Epidermal melanocyte (primary cell): ENCODE data around the gene MBNL2.

Source experiments
- DNase-seq: peaks from one replicate; pipeline ENCODE4 v3.0.0; 2011; ENCODE audit warnings: low spot score; ENCODE audit not compliant: insufficient read length

The MBNL2 gene

DNA sequence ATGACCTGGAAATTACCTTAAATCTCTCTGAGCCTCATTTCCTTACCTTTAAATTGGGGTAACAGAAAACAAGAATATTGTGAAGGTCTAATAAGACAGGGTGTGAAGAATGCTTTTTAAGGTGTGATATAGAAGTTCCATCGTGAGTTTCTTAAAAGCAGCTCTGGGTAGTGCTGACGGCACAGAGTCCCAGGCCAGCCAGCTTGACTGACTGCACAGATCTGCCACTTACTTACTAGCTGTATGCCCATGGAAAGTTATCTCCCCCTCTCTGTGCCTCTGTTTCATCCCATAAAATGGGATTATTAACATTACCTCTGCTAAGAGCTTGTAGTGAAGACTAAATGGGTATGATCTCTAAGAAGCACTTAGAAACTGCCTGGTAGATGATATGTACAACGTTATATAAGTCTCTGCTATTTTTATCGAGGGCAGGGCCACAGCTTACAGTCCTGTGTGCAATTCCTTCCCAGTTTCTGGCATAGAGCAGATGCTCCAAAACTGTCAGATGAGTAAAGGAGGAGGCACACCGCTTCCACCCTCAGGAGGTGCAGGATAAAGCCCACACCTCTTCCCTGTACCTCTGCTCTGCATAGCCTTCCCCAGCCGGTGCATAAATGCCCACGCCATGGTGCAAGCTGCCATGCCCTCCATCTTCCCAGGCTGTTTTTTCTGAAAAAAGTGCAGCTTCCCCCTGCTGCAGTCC, 99.6 kb downstream of the MBNL2 start:
- no peak for DNase-seq

GRCh38 chr13:97322740-97323342, 100.7 kb downstream of the MBNL2 start:
- DNase-seq: no peak

GRCh38 chr13:97324115-97324514, 102.0 kb downstream of the MBNL2 start:
- DNase-seq: no peak

DNA sequence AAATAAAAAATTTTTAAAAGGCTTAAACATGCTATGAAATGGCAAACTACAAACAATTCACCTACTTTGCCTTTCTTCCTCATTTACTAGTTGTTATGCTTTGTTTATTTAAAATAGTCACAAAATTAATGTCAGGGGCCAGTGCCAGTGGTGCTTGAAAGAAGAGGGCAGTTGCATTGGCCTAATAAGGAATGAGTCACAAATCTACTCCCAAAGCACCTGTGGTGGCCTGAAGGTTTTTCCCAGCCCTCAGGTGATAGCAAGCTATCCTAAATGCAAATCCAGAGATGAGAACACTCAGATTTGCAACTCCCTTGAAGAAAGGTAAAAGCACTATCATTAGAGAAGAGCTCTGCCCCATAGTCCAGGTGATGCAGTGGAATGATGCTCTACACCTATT, 103.6 kb downstream of the MBNL2 start:
- DNase-seq: no peak

DNA sequence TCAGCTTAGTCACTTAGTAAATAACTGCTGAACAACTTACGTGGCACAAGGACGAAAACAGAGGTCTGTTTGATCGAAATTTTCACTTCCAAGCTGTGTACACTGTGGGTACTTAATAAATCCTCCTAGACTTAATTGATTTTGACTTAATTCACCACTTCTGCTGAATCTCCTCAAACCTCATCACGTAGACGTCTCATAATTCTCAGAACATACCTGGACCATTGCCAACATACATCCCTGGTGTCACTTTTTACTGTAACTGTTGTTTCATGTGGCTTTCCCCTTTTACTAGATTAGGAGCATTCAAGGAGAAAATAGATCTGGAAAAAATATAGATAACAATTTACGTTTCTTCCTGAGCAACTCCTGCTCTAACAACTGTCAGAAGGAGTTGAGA, 105.0 kb downstream of the MBNL2 start:
- DNase-seq: no peak

- no peak for DNase-seq
Observed at GRCh38 chr13:97327506-97328221, 105.5 kb downstream of the MBNL2 start.

GRCh38 chr13:97328222-97328790, 106.2 kb downstream of the MBNL2 start:
- no peak for DNase-seq

DNA sequence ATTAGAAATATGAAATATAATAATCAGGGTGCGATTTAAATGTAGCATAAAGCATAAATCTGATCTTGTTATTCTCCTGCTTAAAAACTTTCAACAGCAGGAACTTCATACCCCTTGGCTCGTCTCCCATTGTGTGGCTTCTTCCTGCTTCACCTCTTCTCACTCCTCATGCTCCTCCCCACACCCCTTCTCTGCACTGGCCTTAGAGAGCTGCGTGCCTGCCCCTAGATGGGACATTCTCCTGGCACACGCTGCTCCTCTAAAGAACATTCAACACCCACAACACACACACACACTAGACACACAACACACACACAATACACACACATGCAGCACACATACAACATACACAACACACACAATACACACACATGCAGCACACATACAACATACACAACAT, 107.2 kb downstream of the MBNL2 start:
- DNase-seq: no peak

DNA sequence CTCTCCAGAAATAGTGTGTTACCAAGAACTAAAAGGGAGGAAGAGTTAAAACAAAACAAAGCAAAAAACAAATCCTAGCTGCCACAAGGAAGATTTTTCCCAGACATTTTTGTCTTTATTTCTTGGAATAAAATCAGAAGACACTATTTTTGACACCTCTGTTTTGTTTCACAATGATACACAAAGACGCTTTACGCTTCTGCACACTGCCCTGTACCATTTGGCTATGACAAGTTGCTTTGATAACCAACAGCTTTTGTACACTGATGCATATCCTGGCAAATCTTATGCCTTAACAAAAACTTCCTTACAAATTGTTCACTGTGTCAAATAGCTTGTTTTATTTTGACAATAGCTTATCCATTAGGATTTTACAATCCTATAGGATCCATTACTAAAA, 108.3 kb downstream of the MBNL2 start:
- no peak for DNase-seq

- no peak for DNase-seq
Observed at GRCh38 chr13:97332742-97333141, 110.6 kb downstream of the MBNL2 start.

- DNase-seq: no peak
Observed at GRCh38 chr13:97333983-97334382, 111.8 kb downstream of the MBNL2 start.

GRCh38 chr13:97334690-97335089, 112.6 kb downstream of the MBNL2 start:
- no peak for DNase-seq

DNA sequence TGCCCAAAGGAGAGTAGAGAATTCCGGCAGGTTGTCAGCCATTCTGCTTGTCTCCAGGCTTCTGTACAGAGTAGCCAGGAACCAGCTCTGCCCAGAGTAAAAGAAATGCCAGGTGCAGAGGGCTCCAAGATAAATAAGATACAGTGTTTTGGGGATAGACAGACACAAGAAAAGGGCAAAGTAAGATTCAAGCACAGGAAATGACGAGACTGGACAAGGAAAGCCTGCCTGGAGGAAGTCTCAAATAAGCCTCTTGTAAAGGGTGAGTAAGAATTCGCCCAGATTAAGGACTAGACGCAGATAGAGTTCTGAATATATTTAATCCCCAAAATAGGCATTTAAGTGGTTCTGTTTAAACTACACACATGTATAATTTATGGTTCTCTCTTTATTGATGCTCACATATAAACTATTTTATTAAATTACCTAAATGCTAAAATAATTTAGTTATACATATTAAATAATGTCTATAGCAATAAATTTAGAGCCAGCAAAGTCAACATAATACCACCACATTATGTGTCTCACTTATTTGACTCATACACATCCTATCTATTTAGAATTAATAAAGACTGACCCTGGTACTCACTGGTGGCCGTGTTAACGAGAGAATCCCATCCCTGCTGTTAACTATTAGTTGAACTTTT, 113.5 kb downstream of the MBNL2 start:
- no peak for DNase-seq

- no peak for DNase-seq
Observed at GRCh38 chr13:97337985-97338499, 115.9 kb downstream of the MBNL2 start.

DNA sequence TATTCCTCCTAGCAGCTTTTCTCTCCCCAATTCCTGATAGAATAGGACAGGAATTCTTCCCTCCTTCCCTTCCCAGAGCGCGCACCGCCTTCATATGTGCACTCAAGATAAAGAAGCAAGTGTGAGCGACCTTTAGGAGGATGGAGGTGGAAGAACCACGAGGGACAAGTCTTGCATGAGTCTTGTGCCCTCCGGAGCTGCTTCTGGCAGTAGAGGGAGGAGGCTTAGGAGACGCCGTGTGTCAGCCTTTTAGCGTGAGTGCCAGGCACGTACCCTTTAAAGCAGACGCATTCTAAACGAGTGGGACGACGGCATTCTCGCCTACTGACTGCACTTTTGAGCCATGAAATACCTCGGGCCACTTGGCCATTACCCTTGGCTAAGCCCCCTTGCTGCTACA, 116.4 kb downstream of the MBNL2 start:
- DNase-seq: no peak

DNA sequence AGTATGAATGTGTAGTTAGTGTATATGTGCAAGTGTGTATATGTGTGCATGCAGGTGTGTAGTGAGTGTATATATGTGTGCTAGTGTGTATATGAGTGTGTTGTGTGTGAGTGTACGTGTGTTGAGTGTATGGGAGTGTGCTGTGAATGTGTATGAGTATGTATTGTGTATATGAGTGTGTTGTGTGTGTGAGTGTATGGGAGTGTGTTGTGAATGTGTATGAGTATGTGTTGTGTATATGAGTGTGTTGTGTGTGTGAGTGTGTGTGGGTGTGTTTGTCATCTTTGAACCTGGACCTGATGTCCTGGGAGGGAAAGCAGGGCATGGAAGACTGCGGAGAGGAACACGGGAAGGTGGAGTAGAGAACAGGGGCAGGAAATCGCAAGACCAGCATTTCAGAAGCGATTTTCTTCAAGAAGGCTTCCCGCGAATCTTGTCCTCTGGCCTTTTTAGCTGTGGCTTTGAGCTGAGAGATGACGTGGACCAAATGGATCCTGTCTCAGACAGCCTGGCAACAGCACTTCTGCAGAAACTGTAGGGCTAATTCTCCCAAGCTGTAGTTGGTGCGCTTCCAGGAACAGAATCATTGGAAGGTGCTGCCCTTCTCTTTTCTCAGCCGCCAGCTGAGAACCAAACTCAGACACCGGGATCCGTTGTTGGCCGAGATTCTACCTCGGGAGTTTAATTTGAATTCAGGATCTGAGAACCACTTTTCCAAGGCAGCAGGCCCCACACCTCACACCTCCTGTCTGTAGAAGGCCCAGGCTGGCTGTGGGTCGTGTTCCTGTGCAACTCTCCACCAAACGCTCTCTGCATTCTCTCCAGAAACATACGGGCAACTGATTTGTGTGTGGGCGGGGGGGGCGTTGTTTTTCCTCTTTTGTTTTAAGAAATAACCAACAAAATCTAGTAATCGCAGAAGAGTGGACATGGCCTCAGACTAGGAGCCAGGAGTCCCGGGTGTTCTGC, 117.2 kb downstream of the MBNL2 start:
- no peak for DNase-seq

DNA sequence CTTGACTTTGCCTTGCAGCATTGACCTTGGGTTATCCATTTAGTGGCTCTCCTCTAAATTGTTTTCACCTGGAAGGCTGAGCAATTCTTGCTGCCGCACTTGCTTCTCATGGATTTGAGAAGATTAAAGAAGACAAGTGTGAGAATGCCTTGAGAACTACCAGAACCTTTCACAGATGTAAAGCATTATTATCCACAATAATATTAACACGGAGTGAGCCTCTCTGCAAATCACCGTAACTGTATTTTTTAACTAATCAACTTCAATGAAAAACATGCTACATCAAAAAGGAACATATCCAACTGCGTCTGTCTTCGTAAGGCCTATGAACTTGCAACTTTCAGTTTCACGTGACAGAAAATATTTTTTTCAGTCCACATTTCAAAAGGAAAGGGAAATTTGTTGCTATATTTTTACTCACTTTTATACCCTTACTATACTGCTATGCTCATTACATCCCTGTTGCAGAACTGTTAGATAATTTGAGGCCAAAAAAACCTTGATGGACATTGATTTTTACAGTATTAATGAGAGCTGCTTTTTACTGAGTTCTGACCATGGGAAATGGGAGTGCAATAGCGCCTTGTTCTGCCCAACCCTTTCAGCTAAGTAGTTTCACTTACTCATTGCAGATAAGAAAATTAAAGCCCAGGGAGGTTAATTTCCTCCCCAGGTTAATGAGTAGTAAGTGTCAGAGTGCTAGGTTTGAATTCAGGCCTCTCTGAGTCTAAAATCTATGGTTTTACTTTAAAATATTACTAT, 118.0 kb downstream of the MBNL2 start:
- no peak for DNase-seq

GRCh38 chr13:97341135-97341534, 119.0 kb downstream of the MBNL2 start:
- DNase-seq: no peak

DNA sequence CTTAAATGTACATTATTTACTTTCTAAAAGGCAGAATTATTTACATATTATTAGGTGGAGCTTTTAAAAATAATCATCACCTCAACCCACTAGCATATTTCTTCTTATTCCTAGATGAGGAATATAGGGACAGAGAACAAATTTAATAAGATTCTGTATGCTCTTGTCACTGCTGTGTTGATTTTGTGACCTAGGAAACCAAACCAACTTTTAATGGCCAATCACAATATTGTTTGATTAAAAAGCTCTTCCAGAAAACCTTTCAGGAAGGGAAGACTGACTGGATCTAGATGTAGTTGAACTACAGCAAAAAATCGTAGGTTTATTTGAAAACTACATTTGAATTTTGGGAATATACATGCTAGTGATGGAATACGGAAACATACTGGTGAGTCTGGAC, 120.0 kb downstream of the MBNL2 start:
- no peak for DNase-seq

GRCh38 chr13:97342936-97343335, 120.8 kb downstream of the MBNL2 start:
- no peak for DNase-seq
